Ishikawa (cell line): ENCODE data around the gene NR2F1-AS1.

Experiments used
- CEBPB ChIP-seq: IDR thresholded peaks from 2 replicates; pipeline ENCODE4 v1.6.1; 2012
- CREB1 ChIP-seq: IDR thresholded peaks from 2 replicates; pipeline ENCODE4 v1.6.1; 2012; ENCODE audit warnings: low read depth
- EGR1 ChIP-seq: IDR thresholded peaks from 2 replicates; pipeline ENCODE4 v1.6.1; 2012
- EP300 ChIP-seq: IDR thresholded peaks from 2 replicates; pipeline ENCODE4 v1.6.1; 2012; ENCODE audit warnings: borderline replicate concordance
- FOXM1 ChIP-seq: IDR thresholded peaks from 2 replicates; pipeline ENCODE4 v1.6.1; 2012; ENCODE audit warnings: low read depth, borderline replicate concordance
- MAX ChIP-seq: IDR thresholded peaks from 2 replicates; pipeline ENCODE4 v1.6.1; 2012
- NFIC ChIP-seq: IDR thresholded peaks from 2 replicates; pipeline ENCODE4 v1.6.1; 2012
- RAD21 ChIP-seq: IDR thresholded peaks from 2 replicates; pipeline ENCODE4 v1.6.1; 2012; ENCODE audit warnings: low read depth
- REST ChIP-seq: IDR thresholded peaks from 2 replicates; pipeline ENCODE4 v1.6.1; 2012; ENCODE audit warnings: low read depth, mild to moderate bottlenecking
- TAF1 ChIP-seq: IDR thresholded peaks from 2 replicates; pipeline ENCODE4 v1.6.1; 2012; ENCODE audit warnings: low read depth, mild to moderate bottlenecking
- TCF12 ChIP-seq: IDR thresholded peaks from 2 replicates; pipeline ENCODE4 v1.6.1; 2012; ENCODE audit warnings: low read depth
- TEAD4 ChIP-seq: IDR thresholded peaks from 2 replicates; pipeline ENCODE4 v1.6.1; 2012
- USF1 ChIP-seq: IDR thresholded peaks from 2 replicates; pipeline ENCODE4 v1.6.1; 2012
- YY1 ChIP-seq: IDR thresholded peaks from 2 replicates; pipeline ENCODE4 v1.6.1; 2012; ENCODE audit warnings: low read depth
- ZBTB7A ChIP-seq: IDR thresholded peaks from 2 replicates; pipeline ENCODE4 v1.6.1; 2012; ENCODE audit warnings: low read depth

Gene NR2F1-AS1

GRCh38 chr5:93609762-93610161 is 28.7 kb upstream of the NR2F1-AS1 start:
- no peak for TF ChIP-seq EP300
- no peak for TF ChIP-seq EGR1
- no peak for TF ChIP-seq REST
- no peak for TF ChIP-seq CEBPB
- no peak for TF ChIP-seq ZBTB7A

- TF ChIP-seq ZBTB7A (no peak), EP300 (no peak), EGR1 (no peak), USF1 (no peak), REST (no peak), TEAD4 (no peak), NFIC (no peak), CEBPB (no peak), RAD21 (no peak), CREB1 (no peak), TCF12 (no peak)
These were observed 27.8 kb upstream of the NR2F1-AS1 start for GRCh38 chr5:93608855-93609254.

- 0 out of 2 replicates have a peak, but pooled peaks have one; percentile 35 for TF ChIP-seq REST
- TF ChIP-seq YY1, result no peak
- no peak for TF ChIP-seq ZBTB7A
- TF ChIP-seq RAD21, result peak; percentile 80
- TF ChIP-seq TEAD4, result no peak
- TF ChIP-seq FOXM1, result no peak
These were observed 26.6 kb upstream of the NR2F1-AS1 start for GRCh38 chr5:93607367-93608258.

GRCh38 chr5:93606382-93606752 is 25.3 kb upstream of the NR2F1-AS1 start:
- TF ChIP-seq REST (no peak), TAF1 (no peak), FOXM1 (no peak), ZBTB7A (no peak), MAX (no peak), TCF12 (no peak), TEAD4 (no peak), CREB1 (no peak), EP300 (no peak), EGR1 (no peak), CEBPB (no peak), USF1 (no peak), YY1 (no peak)
